Right forelimb (tissue), 1 donor: Measurements from ENCODE around the gene OR9Q1.

Source experiments
- DNase-seq: peaks from one replicate; pipeline ENCODE4 v3.0.0-alpha.2; 2018

Gene OR9Q1

DNA sequence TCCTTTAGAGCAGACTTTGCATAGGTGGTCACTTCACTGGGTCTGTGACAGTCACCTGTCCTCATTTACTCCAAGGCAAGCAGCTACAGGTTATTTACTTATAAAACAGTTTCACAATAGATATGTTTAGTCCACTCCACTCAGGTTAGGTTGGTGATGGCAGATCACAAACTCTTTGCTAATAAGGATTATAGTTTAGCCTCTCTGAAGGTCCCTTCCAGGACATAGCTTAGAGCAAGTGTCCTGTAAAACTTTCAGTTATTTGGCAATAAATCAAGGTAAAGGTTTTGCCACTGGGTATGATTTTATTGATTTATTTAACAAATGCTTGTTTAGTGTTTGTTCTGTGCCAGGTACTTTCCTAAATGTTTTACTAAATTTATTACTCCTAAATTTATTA is 15.9 kb downstream of the OR9Q1 start:
- DNase-seq: no peak

DNA sequence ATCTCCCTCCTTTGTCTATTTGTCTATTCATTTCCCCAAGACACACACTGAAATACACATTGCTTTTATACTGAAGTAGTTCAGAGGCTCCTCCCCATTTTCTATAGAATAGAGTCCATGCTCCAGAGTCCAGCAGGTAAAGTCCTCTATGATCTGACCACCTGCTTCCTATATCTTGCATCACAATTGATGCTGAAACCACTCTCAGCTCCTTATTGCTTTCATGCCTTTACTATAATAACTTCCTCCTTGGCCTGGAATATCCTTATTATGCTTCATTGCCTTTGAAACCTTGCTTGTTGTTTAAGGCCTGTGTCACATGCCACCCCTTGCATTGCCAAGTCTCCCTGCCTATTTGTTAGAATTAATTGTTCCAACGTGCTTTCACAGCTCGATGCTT is 19.7 kb downstream of the OR9Q1 start:
- DNase-seq: no peak

DNA sequence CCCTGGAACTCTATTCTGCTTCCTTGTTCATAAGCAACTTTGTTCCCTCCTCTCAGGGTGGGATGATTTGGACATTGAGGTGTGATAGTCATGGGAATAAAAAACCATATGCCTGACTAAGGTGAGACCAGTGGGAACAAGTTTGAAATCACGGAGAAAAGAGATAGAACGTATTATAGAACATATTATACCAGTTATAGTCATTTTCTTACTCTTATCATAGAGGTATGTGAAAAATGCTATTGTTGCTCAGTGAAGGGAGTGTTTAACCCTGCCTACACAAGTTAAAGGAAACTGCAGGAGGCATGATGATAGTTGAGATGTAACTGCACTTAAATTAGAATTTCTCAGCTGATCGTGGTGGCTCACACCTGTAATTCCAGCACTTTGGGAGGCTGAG is 22.6 kb downstream of the OR9Q1 start:
- no peak for DNase-seq

GRCh38 chr11:58047818-58048217 is 24.1 kb downstream of the OR9Q1 start:
- no peak for DNase-seq

- no peak for DNase-seq
Measured at GRCh38 chr11:58055806-58056401, 32.2 kb downstream of the OR9Q1 start.

DNA sequence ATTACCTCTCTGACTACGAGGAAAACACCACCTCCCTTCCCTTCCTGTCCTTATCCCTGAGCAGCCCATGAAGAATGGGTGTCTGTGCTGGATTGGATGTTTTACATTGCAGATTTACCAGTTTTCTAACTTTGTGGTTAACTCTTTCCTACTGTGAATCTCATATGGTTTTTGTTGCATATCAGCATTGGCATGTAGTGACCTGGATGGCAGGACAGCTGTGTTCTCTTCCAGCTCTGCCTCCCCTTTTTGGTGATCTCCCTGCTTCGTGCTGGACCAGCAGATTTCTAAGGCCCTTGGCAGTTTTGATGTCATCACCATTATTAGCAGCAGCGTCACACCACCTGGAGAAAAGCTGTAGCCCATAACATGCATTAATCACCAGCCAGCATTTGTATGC is 33.8 kb downstream of the OR9Q1 start:
- no peak for DNase-seq

DNA sequence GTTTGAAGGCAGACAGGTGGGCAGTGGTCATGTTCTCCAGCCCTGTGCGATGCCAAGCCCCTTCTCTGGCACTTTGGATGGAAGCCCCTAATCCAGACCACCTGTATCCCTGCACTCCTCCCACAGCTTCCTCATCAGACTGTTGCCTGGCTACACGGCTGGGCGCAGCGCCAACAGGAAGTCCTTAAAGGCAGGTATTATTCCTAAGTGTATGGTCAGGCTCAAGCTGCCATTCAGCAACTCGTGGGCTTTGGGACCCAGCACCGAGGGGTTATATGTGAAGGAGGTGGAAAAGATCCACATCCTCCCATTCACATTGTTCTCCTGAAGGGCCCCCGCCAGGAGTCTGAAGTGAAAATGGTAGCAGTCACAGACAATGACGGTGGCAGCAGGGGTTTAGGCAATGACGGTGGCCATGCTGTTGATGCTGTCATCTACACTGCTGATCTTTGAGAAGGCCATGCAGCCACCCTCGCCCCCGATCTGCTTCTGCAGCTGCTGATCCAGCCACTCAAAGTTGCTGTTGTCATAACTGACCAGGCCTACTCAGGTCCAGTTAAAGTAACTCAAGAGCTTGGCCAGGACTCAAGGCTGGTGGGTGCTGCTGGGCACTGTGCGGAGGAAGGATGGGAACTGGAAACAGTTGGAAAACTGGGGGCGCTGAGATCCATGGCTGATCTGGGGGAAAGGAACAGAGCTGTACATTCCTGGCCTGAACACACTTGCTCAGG is 34.8 kb downstream of the OR9Q1 start:
- DNase-seq: no peak

DNA sequence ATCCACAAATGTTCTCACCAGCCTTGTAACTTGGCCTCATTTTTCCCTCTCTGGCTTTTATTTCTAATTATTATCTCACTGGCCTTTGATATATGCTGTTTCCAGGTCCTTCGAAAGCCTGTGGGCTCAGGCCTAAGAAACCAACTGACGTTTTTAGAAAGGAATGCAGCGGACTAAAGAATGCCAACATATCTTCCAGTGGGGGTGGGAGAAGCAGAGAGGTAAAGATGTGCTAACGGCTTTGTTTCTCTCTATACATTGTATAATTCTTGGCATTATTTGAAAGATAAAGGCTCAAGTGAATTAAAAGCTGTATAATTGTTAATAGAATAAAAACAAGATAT is 35.3 kb downstream of the OR9Q1 start:
- no peak for DNase-seq

DNA sequence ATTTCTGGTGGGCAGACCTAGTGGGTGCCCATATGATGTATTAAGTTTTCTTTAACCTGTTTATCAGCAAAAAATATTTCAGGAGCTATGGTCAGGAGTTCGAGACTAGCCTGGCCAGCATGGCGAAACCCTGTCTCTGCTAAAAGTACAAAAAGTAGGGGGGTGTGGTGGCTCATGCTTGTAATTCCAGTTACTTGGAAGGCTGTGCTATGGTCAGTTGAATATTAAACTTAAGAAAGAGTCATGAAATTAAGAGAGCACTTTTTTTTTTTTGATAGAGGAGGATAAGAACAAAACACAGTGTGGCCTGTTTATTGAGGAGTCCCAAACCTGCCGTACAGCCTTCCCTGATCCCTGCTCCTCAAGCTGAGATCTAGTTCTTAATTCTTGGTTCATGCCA is 36.9 kb downstream of the OR9Q1 start:
- DNase-seq: no peak

GRCh38 chr11:58060939-58061672 is 37.4 kb downstream of the OR9Q1 start:
- DNase-seq: no peak

DNA sequence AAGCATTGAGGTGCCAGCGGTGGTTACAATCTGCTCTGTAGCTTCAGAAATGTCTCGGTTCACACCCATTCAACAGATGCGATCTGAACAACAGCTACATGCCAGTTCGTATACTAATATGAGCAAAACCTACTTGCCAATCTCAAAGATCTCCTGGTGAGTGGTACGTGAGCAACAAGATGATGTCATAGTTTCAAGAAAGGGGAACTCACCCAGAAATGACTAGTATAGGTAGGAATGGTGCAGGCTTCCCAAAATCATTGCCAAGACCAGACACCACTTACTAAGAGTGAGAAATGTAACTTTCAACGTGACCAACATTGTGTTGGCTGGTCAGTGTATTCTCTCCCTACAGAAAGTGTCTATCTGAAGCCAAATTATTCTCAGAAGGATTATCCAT is 38.1 kb downstream of the OR9Q1 start:
- no peak for DNase-seq

- no peak for DNase-seq
Measured at GRCh38 chr11:58067685-58068084, 44.0 kb downstream of the OR9Q1 start.

GRCh38 chr11:58068655-58069054 is 45.0 kb downstream of the OR9Q1 start:
- DNase-seq: no peak

GRCh38 chr11:58070585-58070984 is 46.9 kb downstream of the OR9Q1 start:
- no peak for DNase-seq

GRCh38 chr11:58075781-58076180 is 52.1 kb downstream of the OR9Q1 start:
- no peak for DNase-seq

GRCh38 chr11:58086528-58086927 is 62.8 kb downstream of the OR9Q1 start:
- no peak for DNase-seq

DNA sequence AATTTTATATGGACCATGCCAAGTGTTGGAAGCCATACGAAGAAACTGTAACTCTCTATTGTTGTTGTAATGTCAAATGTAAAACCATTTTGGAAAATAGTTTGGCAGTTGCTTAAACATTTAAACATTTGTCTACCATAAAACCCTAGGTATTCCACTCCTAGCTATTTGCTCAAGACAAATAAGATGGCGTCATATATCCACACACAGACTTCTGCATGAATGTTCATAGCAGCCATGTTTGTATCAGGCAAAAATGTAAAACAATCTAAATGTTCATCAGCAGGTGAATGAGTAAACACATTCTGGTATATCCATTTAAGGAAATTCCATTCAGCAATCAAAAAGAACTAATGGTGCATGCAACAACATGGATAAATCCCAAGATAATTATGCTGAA is 73.8 kb downstream of the OR9Q1 start:
- DNase-seq: no peak

DNA sequence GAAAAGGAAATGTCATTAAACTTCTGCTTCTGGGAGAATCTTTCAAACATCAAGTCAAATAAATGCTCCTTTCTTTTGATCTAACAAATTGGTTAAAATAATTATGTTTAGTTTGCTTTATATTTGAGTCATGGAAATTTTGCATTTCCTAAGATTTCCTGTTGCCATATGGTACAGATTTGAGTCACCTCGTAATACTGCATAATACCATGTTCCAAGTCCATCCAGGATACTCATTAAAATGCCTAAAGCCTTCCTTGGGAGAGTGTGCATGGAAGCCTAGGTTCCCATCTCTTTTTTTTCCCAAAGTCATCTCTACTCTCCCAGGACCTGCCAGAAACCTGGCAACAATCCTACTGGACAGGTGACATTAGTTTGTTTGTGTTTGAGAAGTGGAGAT is 97.4 kb downstream of the OR9Q1 start:
- DNase-seq: no peak

GRCh38 chr11:58125469-58125868 is 101.8 kb downstream of the OR9Q1 start, which contains the start of gene OR9I1:
OR9I1 (minus strand) TSS chr11:58125530; CDS start chr11:58119444, 6,086 bp downstream.
- DNase-seq: no peak

DNA sequence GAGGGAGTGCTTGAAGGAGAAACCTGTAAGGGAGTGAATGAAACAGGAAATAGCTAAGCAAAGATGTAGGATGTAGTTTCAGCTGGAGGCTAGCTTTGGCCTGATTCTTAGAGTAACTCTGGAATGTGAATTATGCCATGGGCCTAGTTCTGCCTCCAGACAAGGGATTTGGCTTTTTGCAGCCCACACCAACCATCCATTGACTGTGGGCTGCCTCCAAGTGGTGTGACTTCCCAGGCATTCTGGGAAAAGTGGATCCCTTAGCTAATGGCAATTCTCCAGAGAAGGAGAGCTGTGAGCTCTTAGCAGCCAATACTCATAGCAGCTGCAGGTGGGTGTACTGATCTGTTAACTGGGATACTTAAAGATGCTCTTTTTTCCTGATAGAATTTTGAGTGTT is 103.7 kb downstream of the OR9Q1 start:
- no peak for DNase-seq

DNA sequence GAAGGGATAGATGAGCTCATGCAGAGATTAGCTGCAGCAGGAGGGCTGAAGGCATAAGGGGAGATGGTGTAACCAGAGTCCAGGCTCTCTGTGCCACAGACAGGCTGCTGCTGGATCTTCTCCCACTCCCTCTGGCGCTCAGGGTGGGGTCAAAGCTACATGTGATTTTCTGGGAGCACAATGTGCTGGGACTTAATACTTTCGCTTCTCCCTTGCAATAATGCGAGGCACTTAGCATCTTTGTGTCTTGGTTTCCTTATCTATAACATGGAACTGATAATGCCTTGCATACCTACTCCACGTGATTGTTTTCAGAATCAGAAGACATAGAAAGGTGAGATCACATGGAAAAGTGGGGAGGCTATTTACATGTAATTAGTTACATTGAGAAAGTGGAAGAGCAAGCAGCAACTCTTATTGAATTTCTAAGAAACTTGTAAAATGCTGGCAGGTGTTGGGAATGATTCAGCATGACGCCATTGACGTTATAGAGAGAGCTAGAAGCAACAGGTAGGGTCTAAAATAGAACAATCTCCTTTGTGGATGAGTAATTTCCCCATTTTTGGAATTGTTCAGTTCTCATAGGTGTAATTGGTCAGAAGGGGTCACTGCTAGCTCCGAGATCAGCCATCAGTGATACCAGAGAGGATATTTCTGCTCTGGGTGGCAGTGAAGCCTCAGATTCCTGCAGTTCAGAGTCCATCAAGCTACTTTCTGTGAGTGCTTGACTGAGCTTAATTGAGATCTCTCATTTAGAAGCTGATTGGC is 109.8 kb downstream of the OR9Q1 start:
- no peak for DNase-seq

GRCh38 chr11:58134151-58134550 is 110.5 kb downstream of the OR9Q1 start:
- no peak for DNase-seq

DNA sequence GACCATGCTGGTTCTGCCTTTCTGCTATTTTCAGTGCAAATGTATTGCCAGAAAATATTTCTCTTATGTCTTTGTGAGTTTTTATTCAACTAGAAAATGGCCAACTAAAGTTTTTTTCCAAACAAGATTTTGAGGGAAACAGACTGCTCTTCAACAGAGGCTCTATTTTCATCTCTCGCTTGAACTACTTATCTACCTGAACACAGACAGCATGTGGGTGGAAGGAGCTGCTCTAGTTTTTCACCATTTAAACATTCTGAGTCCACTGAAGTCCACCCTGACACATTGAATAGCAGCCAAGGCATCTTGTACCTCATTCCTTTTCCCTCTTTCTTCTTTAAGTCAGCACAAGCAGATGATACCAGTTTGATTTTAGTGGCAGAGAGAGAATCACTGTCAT is 111.5 kb downstream of the OR9Q1 start:
- DNase-seq: no peak

DNA sequence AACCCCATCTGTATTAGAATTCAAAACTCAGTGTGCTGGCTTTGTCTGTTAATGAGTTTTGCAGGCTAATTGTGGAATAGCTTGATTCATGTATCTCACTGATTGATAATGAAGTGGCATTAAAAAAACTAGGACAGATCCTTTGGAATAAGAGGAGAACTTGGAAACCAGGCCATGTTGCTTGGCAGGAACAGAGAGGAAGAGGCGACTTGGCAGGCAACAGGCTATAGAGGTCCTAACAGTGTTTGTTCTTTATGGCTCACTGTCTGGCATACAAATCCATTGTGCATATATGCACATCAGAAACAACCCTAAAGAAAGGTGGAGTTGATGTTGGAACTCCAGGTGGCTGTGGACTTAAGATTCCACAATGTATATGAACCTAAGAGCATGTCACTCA is 119.1 kb downstream of the OR9Q1 start:
- DNase-seq: no peak
